OCI-LY7 (cell line): Measurements from ENCODE around the gene RBBP8NL. TPM values are rescaled to one million over a fixed set of nuclear protein-coding genes. Genes with fewer than 3 reads are reported as not detected.

Source experiments
- BruUV-seq: library from RNA; stranded (reverse); fragments of 400-500 nt; replicated peaks from 2 replicates; lab custom pipeline; 2021; lab: Mats Ljungman, UMichigan
- CTCF ChIA-PET: fragments of 300-600 bp; sonication (Branson Sonifier 250); formaldehyde crosslinking; loops from one replicate; lab custom pipeline; 2022; ENCODE audit warnings: antibody characterized with exemption; ENCODE audit not compliant: unreplicated experiment; lab: Charles Lee
- POLR2A ChIA-PET: fragments of 300-600 bp; sonication (Branson Sonifier 250); formaldehyde crosslinking; loops from one replicate; lab custom pipeline; 2022; ENCODE audit warnings: antibody characterized with exemption; lab: Charles Lee
- DNase-seq: peaks from one replicate; pipeline ENCODE4 v3.0.0-alpha.2; 2015; ENCODE audit warnings: low spot score
- H2AFZ ChIP-seq: fragments of 200-600 bp; sonication (generic), shearing (Covaris generic); 2 replicates; pipeline ENCODE4 v1.6.1; 2014; ENCODE audit warnings: mild to moderate bottlenecking, antibody characterized with exemption, low read length, moderate library complexity
- H3K27ac ChIP-seq: fragments of 200-600 bp; sonication (generic); 2 replicates; pipeline ENCODE4 v1.5.1; 2014; ENCODE audit warnings: mixed run types, low read depth, mild to moderate bottlenecking, moderate library complexity, low read length, inconsistent platforms; ENCODE audit not compliant: poor library complexity, severe bottlenecking
- H3K36me3 ChIP-seq: fragments of 200-600 bp; sonication (generic); 2 replicates; pipeline ENCODE4 v1.6.1; 2014; ENCODE audit warnings: mild to moderate bottlenecking, antibody characterized with exemption, low read length, moderate library complexity, mixed read lengths; ENCODE audit not compliant: insufficient read depth
- H3K4me1 ChIP-seq: fragments of 200-600 bp; sonication (generic); 2 replicates; pipeline ENCODE4 v1.5.1; 2014; ENCODE audit warnings: mild to moderate bottlenecking, low read length; ENCODE audit not compliant: insufficient read depth, poor library complexity, severe bottlenecking
- H3K4me2 ChIP-seq: fragments of 200-600 bp; sonication (generic); 2 replicates; pipeline ENCODE4 v1.6.1; 2014; ENCODE audit warnings: mild to moderate bottlenecking, low read length
- H3K4me3 ChIP-seq: fragments of 200-600 bp; sonication (generic); 2 replicates; pipeline ENCODE4 v1.5.1; 2014; ENCODE audit warnings: mild to moderate bottlenecking, low read depth, low read length; ENCODE audit not compliant: poor library complexity, severe bottlenecking
- H3K79me2 ChIP-seq: fragments of 200-600 bp; sonication (generic); 2 replicates; pipeline ENCODE4 v1.6.1; 2016; ENCODE audit warnings: low read depth, mild to moderate bottlenecking, low read length, moderate library complexity, mixed read lengths; ENCODE audit not compliant: insufficient read depth
- H3K9me2 ChIP-seq: fragments of 200-600 bp; sonication (generic); 2 replicates; pipeline ENCODE4 v1.6.1; 2016; ENCODE audit warnings: mild to moderate bottlenecking, low read length, mixed read lengths; ENCODE audit not compliant: insufficient read depth
- H3K9me3 ChIP-seq: fragments of 200-600 bp; sonication (generic); 2 replicates; pipeline ENCODE4 v1.6.1; 2014; ENCODE audit warnings: mild to moderate bottlenecking, mixed run types, low read length, mixed read lengths
- H4K20me1 ChIP-seq: fragments of 200-600 bp; sonication (generic); 2 replicates; pipeline ENCODE4 v1.6.1; 2014; ENCODE audit warnings: mild to moderate bottlenecking, antibody characterized with exemption, low read length, moderate library complexity, mixed read lengths; ENCODE audit not compliant: insufficient read depth
- EZH2phosphoT487 ChIP-seq: fragments of 200-600 bp; sonication (generic); IDR thresholded peaks from 2 replicates; pipeline ENCODE4 v1.6.1; 2018; ENCODE audit warnings: low read depth, borderline replicate concordance, mild to moderate bottlenecking, mixed run types, antibody characterized with exemption, low read length, moderate library complexity, mixed read lengths
- intact Hi-C: fragments of 100-400 bp; cut with micrococcal nuclease; formaldehyde crosslinking; loops from one replicate; pipeline ENCODE4 v1.10.0; 2022; ENCODE audit not compliant: unreplicated experiment
- total RNA-seq, 2 experiments: library from RNA; depleted of rRNA in 1 of 2; stranded (reverse); fragments of >200 nt in 1 of 2; shearing (Covaris generic) in 1 of 2; gene quantifications; 2 replicates each; pipeline ENCODE4 v1.2.3, GENCODE V29; 2014 to 2022
- TF ChIP-seq, protein P1 (sequence below): fragments of 200-600 bp; sonication (generic); conservative IDR thresholded peaks from 2 replicates; pipeline ENCODE4 v1.5.1; 2014; ENCODE audit warnings: mild to moderate bottlenecking, antibody characterized with exemption, low read length, moderate library complexity, mixed read lengths

RBBP8NL gene
- total RNA-seq, 2 experiments from 2014 or later = not detected

GRCh38 chr20:62400021-62400420 is 27.3 kb downstream of the RBBP8NL start:
- H2AFZ ChIP-seq = no peak overlapping the region
- H3K79me2 ChIP-seq = no peaks in the 10 kb centered on the region
- H3K4me2 ChIP-seq = no peak overlapping the region
- ChIA-PET CTCF (no interaction called here), POLR2A (interaction anchor here (0.6 kb wide), 1 partner anchor 1316 kb away, joined by 3 read pairs; no protein-coding TSS in a partner anchor)
- H3K4me1 ChIP-seq = no peaks in the 10 kb centered on the region
- no peak for DNase-seq
- no peaks in the 10 kb centered on the region for H3K9me3 ChIP-seq
- no peaks in the 10 kb centered on the region for H4K20me1 ChIP-seq
- BruUV-seq = no TSS peak
- H3K4me3 ChIP-seq = no peak overlapping the region
- H3K36me3 ChIP-seq = peaks cover 19% of the 10 kb centered on the region
- no peak overlapping the region for H3K27ac ChIP-seq
- intact Hi-C loops = loop anchor here (10.0 kb wide), 1 partner anchor 335 kb away; the partner anchor contains the start of gene TAF4
- TF ChIP-seq, protein P1, sequence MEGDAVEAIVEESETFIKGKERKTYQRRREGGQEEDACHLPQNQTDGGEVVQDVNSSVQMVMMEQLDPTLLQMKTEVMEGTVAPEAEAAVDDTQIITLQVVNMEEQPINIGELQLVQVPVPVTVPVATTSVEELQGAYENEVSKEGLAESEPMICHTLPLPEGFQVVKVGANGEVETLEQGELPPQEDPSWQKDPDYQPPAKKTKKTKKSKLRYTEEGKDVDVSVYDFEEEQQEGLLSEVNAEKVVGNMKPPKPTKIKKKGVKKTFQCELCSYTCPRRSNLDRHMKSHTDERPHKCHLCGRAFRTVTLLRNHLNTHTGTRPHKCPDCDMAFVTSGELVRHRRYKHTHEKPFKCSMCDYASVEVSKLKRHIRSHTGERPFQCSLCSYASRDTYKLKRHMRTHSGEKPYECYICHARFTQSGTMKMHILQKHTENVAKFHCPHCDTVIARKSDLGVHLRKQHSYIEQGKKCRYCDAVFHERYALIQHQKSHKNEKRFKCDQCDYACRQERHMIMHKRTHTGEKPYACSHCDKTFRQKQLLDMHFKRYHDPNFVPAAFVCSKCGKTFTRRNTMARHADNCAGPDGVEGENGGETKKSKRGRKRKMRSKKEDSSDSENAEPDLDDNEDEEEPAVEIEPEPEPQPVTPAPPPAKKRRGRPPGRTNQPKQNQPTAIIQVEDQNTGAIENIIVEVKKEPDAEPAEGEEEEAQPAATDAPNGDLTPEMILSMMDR = no peak
- TF ChIP-seq EZH2phosphoT487 = no peak
- H3K9me2 ChIP-seq = no peaks in the 10 kb centered on the region

- no peaks in the 10 kb centered on the region for H3K9me3 ChIP-seq
- H3K4me2 ChIP-seq = no peak overlapping the region
- no peak for DNase-seq
- H3K4me3 ChIP-seq = no peak overlapping the region
- no peak overlapping the region for H2AFZ ChIP-seq
- H4K20me1 ChIP-seq = no peaks in the 10 kb centered on the region
- ChIA-PET POLR2A (interaction anchor here (1.1 kb wide), 1 partner anchor 9 kb away, joined by 4 read pairs; no protein-coding TSS in a partner anchor), CTCF (no interaction called here)
- no peaks in the 10 kb centered on the region for H3K9me2 ChIP-seq
- peaks cover 22% of the 10 kb centered on the region for H3K36me3 ChIP-seq
- H3K4me1 ChIP-seq = no peaks in the 10 kb centered on the region
- no TSS peak for BruUV-seq
- TF ChIP-seq EZH2phosphoT487 = no peak
- H3K27ac ChIP-seq = no peak overlapping the region
- H3K79me2 ChIP-seq = no peaks in the 10 kb centered on the region
- intact Hi-C loops = no loop called here
These were observed 29.1 kb downstream of the RBBP8NL start for GRCh38 chr20:62398120-62398821.

- ChIA-PET POLR2A (no interaction called here), CTCF (no interaction called here)
- Histone ChIP-seq H3K4me2 (no peak overlapping the region), H3K79me2 (no peaks in the 10 kb centered on the region), H3K36me3 (peaks cover 17% of the 10 kb centered on the region), H2AFZ (no peak overlapping the region), H3K4me1 (no peaks in the 10 kb centered on the region), H3K27ac (no peak overlapping the region), H4K20me1 (no peaks in the 10 kb centered on the region), H3K9me3 (no peaks in the 10 kb centered on the region), H3K9me2 (no peaks in the 10 kb centered on the region), H3K4me3 (no peak overlapping the region)
- TF ChIP-seq, protein P1 = no peak
- no peak for TF ChIP-seq EZH2phosphoT487
- BruUV-seq = no TSS peak
- no peak for DNase-seq
- intact Hi-C loops = no loop called here
These were observed 30.7 kb downstream of the RBBP8NL start for GRCh38 chr20:62396367-62397239.
